ENCODE results near the gene SGK1. TPM values are rescaled to one million over a fixed set of nuclear protein-coding genes. Genes with fewer than 3 reads are reported as not detected.
"Not testable (repeated sequence)": the region's sequence is repeated elsewhere in the genome, so short reads cannot be mapped to it uniquely, and the experiment has no call there.

SGK1 gene
- total and polyA plus RNA-seq, 7 donors: 17.2 to 352 (median 35.2) TPM

GRCh38 chr6:134193536-134194498 lies 124.1 kb downstream of the SGK1 start:
- WGBS, 2 donors: 95 to 96% methylated on average over 6 of the region's 6 CpGs
- H3K27ac ChIP-seq: no peak overlapping the region
- intact Hi-C loops (cut with DNase I): no loop called here

GRCh38 chr6:134192609-134193008 lies 125.3 kb downstream of the SGK1 start:
- H3K27ac ChIP-seq; intact Hi-C loops (cut with DNase I); H3K36me3 ChIP-seq; H3K9me3 ChIP-seq; H3K27me3 ChIP-seq; DNase-seq; H3K4me1 ChIP-seq; H3K4me3 ChIP-seq: not testable (repeated sequence)
- WGBS, 2 donors: 91 to 92% methylated on average over 8 of the region's 8 CpGs

More at GRCh38 chr6:134193536-134194498, 124.1 kb downstream of the SGK1 start:
- Histone ChIP-seq H3K36me3 (no peaks in the 10 kb centered on the region), H3K27me3 (no peaks in the 10 kb centered on the region), H3K4me3 (no peak overlapping the region), H3K9me3 (no peaks in the 10 kb centered on the region), H3K4me1 (peaks cover 0 to 5% (median 0%) of the 10 kb centered on the region in 4 donors)
- DNase-seq: no peak
- TF ChIP-seq POLR2AphosphoS5 (IDR thresholded peaks at IDR 0.05) (no peak), EP300 (IDR thresholded peaks at IDR 0.05) (no peak), POLR2A (IDR thresholded peaks at IDR 0.05) (no peak), CTCF (IDR thresholded peaks at IDR 0.05) (no peak)

GRCh38 chr6:134190883-134191282 lies 127.0 kb downstream of the SGK1 start:
- no peak for DNase-seq
- no peaks in the 10 kb centered on the region for H3K27me3 ChIP-seq
- no peak overlapping the region for H3K27ac ChIP-seq
- intact Hi-C loops (cut with DNase I): no loop called here
- no peaks in the 10 kb centered on the region for H3K9me3 ChIP-seq
- H3K4me3 ChIP-seq: no peak overlapping the region
- peaks cover 0 to 5% (median 0%) of the 10 kb centered on the region in 4 donors for H3K4me1 ChIP-seq
- 88 to 89% methylated on average over 3 of the region's 3 CpGs for WGBS, 2 donors
- H3K36me3 ChIP-seq: no peaks in the 10 kb centered on the region
- TF ChIP-seq CTCF (IDR thresholded peaks at IDR 0.05) (no peak), POLR2A (IDR thresholded peaks at IDR 0.05) (no peak), EP300 (IDR thresholded peaks at IDR 0.05) (no peak), POLR2AphosphoS5 (IDR thresholded peaks at IDR 0.05) (no peak)

- TF ChIP-seq CTCF (IDR thresholded peaks at IDR 0.05) (no peak), POLR2A (IDR thresholded peaks at IDR 0.05) (no peak), EP300 (IDR thresholded peaks at IDR 0.05) (no peak), POLR2AphosphoS5 (IDR thresholded peaks at IDR 0.05) (no peak)
- 90 to 94% methylated on average over 3 of the region's 3 CpGs for WGBS, 2 donors
- Histone ChIP-seq H3K27me3 (no peaks in the 10 kb centered on the region), H3K4me1 (no peaks in the 10 kb centered on the region), H3K27ac (no peak overlapping the region), H3K36me3 (no peaks in the 10 kb centered on the region), H3K4me3 (no peak overlapping the region), H3K9me3 (no peaks in the 10 kb centered on the region)
- intact Hi-C loops (cut with DNase I): no loop called here
- no peak for DNase-seq
Observed at GRCh38 chr6:134187751-134188150, 130.2 kb downstream of the SGK1 start.

GRCh38 chr6:134187154-134187553 lies 130.8 kb downstream of the SGK1 start:
- Histone ChIP-seq H3K4me1 (no peaks in the 10 kb centered on the region), H3K27ac (no peak overlapping the region), H3K9me3 (no peaks in the 10 kb centered on the region), H3K27me3 (no peaks in the 10 kb centered on the region), H3K4me3 (no peak overlapping the region), H3K36me3 (no peaks in the 10 kb centered on the region)
- no peak for DNase-seq
- 49 to 85% methylated on average over 2 of the region's 2 CpGs for WGBS, 2 donors
- intact Hi-C loops (cut with DNase I): no loop called here
- TF ChIP-seq POLR2A (IDR thresholded peaks at IDR 0.05): no peak
- no peak for TF ChIP-seq POLR2AphosphoS5 (IDR thresholded peaks at IDR 0.05)
- TF ChIP-seq CTCF (IDR thresholded peaks at IDR 0.05): no peak
- no peak for TF ChIP-seq EP300 (IDR thresholded peaks at IDR 0.05)

Data from sigmoid colon (tissue), 7 donors.